Neural cell (in vitro differentiated cells): ENCODE data around the gene OR52E1. TPM values are rescaled to one million over a fixed set of nuclear protein-coding genes. Genes with fewer than 3 reads are reported as not detected.

Source experiments
- H2AFZ ChIP-seq: fragments of 200-600, 300-800 bp; sonication (generic), shearing (Covaris generic); 2 replicates; pipeline ENCODE4 v1.6.0; 2014; ENCODE audit warnings: low read depth, mild to moderate bottlenecking, antibody characterized with exemption, low read length, moderate library complexity
- H3F3A ChIP-seq: fragments of 200-600 bp; shearing (Covaris generic); 2 replicates; pipeline ENCODE4 v1.6.1; 2016; ENCODE audit warnings: mild to moderate bottlenecking, moderate library complexity, mixed read lengths, antibody characterized with exemption, low read length; ENCODE audit not compliant: insufficient read depth, poor library complexity, severe bottlenecking
- H3K27ac ChIP-seq: fragments of 200-600, 300-800 bp; sonication (generic), shearing (Covaris generic); 2 replicates; pipeline ENCODE4 v1.5.1; 2014; ENCODE audit warnings: mild to moderate bottlenecking, low read length, moderate library complexity
- H3K27me3 ChIP-seq: fragments of 300-800, 200-600 bp; sonication (generic), shearing (Covaris generic); 2 replicates; pipeline ENCODE4 v1.6.0; 2014; ENCODE audit warnings: mild to moderate bottlenecking, low read depth, low read length, moderate library complexity; ENCODE audit not compliant: insufficient read depth
- H3K36me3 ChIP-seq: fragments of 300-800, 200-600 bp; sonication (generic), shearing (Covaris generic); 2 replicates; pipeline ENCODE4 v1.5.1; 2014; ENCODE audit warnings: mild to moderate bottlenecking, antibody characterized with exemption, low read length, moderate library complexity; ENCODE audit not compliant: insufficient read depth
- H3K4me2 ChIP-seq: fragments of 300-800, 200-600 bp; sonication (generic), shearing (Covaris generic); 2 replicates; pipeline ENCODE4 v1.6.0; 2014; ENCODE audit warnings: mild to moderate bottlenecking, low read length
- H3K4me3 ChIP-seq: fragments of 300-800, 200-600 bp; sonication (generic), shearing (Covaris generic); 2 replicates; pipeline ENCODE4 v1.5.1; 2014; ENCODE audit warnings: mild to moderate bottlenecking, low read length, moderate library complexity
- H3K79me2 ChIP-seq: fragments of 200-600 bp; shearing (Covaris generic); replicated peaks from 2 replicates; pipeline ENCODE4 v1.6.0; 2014; ENCODE audit warnings: mild to moderate bottlenecking, low read length, moderate library complexity; ENCODE audit not compliant: insufficient read depth
- H3K9ac ChIP-seq: fragments of 300-800, 200-600 bp; sonication (generic), shearing (Covaris generic); 2 replicates; pipeline ENCODE4 v1.6.1; 2016; ENCODE audit warnings: mild to moderate bottlenecking, low read length, mixed read lengths
- H3K9me2 ChIP-seq: fragments of 200-600 bp; shearing (Covaris generic); 2 replicates; pipeline ENCODE4 v1.6.1; 2016; ENCODE audit warnings: mild to moderate bottlenecking, low read length, mixed read lengths; ENCODE audit not compliant: insufficient read depth
- H3K9me3 ChIP-seq: fragments of 200-600, 300-800 bp; sonication (generic), shearing (Covaris generic); 2 replicates; pipeline ENCODE4 v1.6.1; 2016; ENCODE audit warnings: mild to moderate bottlenecking, mixed run types, low read length, moderate library complexity, mixed read lengths
- H4K20me1 ChIP-seq: fragments of 200-600 bp; shearing (Covaris generic); 2 replicates; pipeline ENCODE4 v1.6.1; 2016; ENCODE audit warnings: mild to moderate bottlenecking, mixed run types; ENCODE audit not compliant: insufficient read depth
- CTCF ChIP-seq: fragments of 450-650 bp; IDR thresholded peaks from 2 replicates; pipeline ENCODE4 v1.5.1; 2014; ENCODE audit warnings: antibody characterized with exemption, mild to moderate bottlenecking, moderate library complexity; ENCODE audit not compliant: poor library complexity, severe bottlenecking
- EP300 ChIP-seq: fragments of 450-650 bp; conservative IDR thresholded peaks from 2 replicates; pipeline ENCODE4 v1.6.1; 2014; ENCODE audit warnings: antibody characterized with exemption, mild to moderate bottlenecking, moderate library complexity; ENCODE audit not compliant: poor library complexity, severe bottlenecking
- EZH2 ChIP-seq: fragments of 200-600, 300-800 bp; shearing (Covaris generic), sonication (generic); IDR thresholded peaks from 2 replicates; pipeline ENCODE4 v1.6.1; 2014; ENCODE audit warnings: antibody characterized with exemption, low read length, borderline replicate concordance, mild to moderate bottlenecking; ENCODE audit not compliant: insufficient read depth, poor library complexity, severe bottlenecking
- MXI1 ChIP-seq: fragments of 450-650 bp; conservative IDR thresholded peaks from 2 replicates; pipeline ENCODE4 v1.6.1; 2014; ENCODE audit warnings: antibody characterized with exemption, mild to moderate bottlenecking; ENCODE audit not compliant: poor library complexity, severe bottlenecking
- POLR2AphosphoS5 ChIP-seq: IDR thresholded peaks from 2 replicates; pipeline ENCODE4 v1.6.1; 2012
- RAD21 ChIP-seq: fragments of 450-650 bp; conservative IDR thresholded peaks from 2 replicates; pipeline ENCODE4 v1.6.1; 2014; ENCODE audit warnings: antibody characterized with exemption, mild to moderate bottlenecking, moderate library complexity
- REST ChIP-seq: IDR thresholded peaks from 2 replicates; pipeline ENCODE4 v1.6.1; 2012; ENCODE audit warnings: borderline replicate concordance
- SMC3 ChIP-seq: fragments of 450-650 bp; conservative IDR thresholded peaks from 2 replicates; pipeline ENCODE4 v1.6.1; 2014; ENCODE audit warnings: antibody characterized with exemption, mild to moderate bottlenecking, moderate library complexity; ENCODE audit not compliant: poor library complexity
- TAF1 ChIP-seq: IDR thresholded peaks from 2 replicates; pipeline ENCODE4 v1.6.1; 2012; ENCODE audit warnings: low read depth
- polyA plus RNA-seq: library from polyadenylated mRNA; depleted of rRNA; stranded (reverse); fragments of >200 nt; gene quantifications from 2 replicates; pipeline ENCODE4 v1.2.3, GENCODE V29; 2014

The OR52E1 gene
- polyA plus RNA-seq, 1 donor from 2014 or later = not detected

GRCh38 chr11:5046226-5046625, 23.1 kb upstream of the OR52E1 start, which contains the start of gene OR52J3:
TSS of gene OR52J3 (plus strand) at chr11:5046526. CDS start at chr11:5046526, 0 bp downstream.
- Histone ChIP-seq H3K9ac (no peak within 1 kb of the TSS), H2AFZ (no peak within 1 kb of the TSS)

GRCh38 chr11:5046754-5047330, 22.5 kb upstream of the OR52E1 start:
- H3K27me3 ChIP-seq = no peaks in the 10 kb centered on the region
- H3K9me3 ChIP-seq = no peaks in the 10 kb centered on the region
- no peak overlapping the region for H3K4me2 ChIP-seq
- no peak overlapping the region for H3K9ac ChIP-seq
- H3K36me3 ChIP-seq = no peaks in the 10 kb centered on the region
- H3K79me2 ChIP-seq = no peaks in the 10 kb centered on the region
- no peak overlapping the region for H3K27ac ChIP-seq
- no peak overlapping the region for H2AFZ ChIP-seq
- no peaks in the 10 kb centered on the region for H3F3A ChIP-seq
- H3K9me2 ChIP-seq = no peaks in the 10 kb centered on the region
- no peaks in the 10 kb centered on the region for H4K20me1 ChIP-seq
- H3K4me3 ChIP-seq = no peak overlapping the region
- TF ChIP-seq RAD21 (no peak), TAF1 (no peak), SMC3 (no peak), EP300 (no peak), MXI1 (no peak), CTCF (no peak), POLR2AphosphoS5 (no peak)

More at GRCh38 chr11:5046226-5046625, 23.1 kb upstream of the OR52E1 start, which contains the start of gene OR52J3:
- no peak within 1 kb of the TSS for H3K4me3 ChIP-seq
- TF ChIP-seq RAD21 = no peak
- TF ChIP-seq SMC3 = no peak
- TF ChIP-seq POLR2AphosphoS5 = no peak
- TF ChIP-seq EP300 = no peak
- no peak for TF ChIP-seq MXI1
- TF ChIP-seq TAF1 = no peak
- no peak for TF ChIP-seq EZH2
- no peak for TF ChIP-seq REST
- no peak for TF ChIP-seq CTCF
- no peak within 1 kb of the TSS for H3K27ac ChIP-seq
- H3K36me3 ChIP-seq = no peaks in the 10 kb centered on the region
- no peak within 1 kb of the TSS for H3K4me2 ChIP-seq
- H3K79me2 ChIP-seq = no peaks in the 10 kb centered on the region
- H3K27me3 ChIP-seq = no peaks in the 10 kb centered on the region
- H3K9me2 ChIP-seq = no peaks in the 10 kb centered on the region
- H3K9me3 ChIP-seq = no peaks in the 10 kb centered on the region
- H3F3A ChIP-seq = no peaks in the 10 kb centered on the region
- no peaks in the 10 kb centered on the region for H4K20me1 ChIP-seq
